ENCODE data around the gene LITAF. TPM values are rescaled to one million over a fixed set of nuclear protein-coding genes. Genes with fewer than 3 reads are reported as not detected.

The LITAF gene
- total RNA-seq, 3 donors from 2014 or later (not counting 1 experiment from before 2014, with no cell fraction given), result 584 to 772 (median 726) TPM

- H3K4me1 Mint-ChIP-seq, result no peaks in the 10 kb centered on the region
Observed at GRCh38 chr16:11510178-11510973, 76.3 kb downstream of the LITAF start.

GRCh38 chr16:11507991-11508390 lies 78.7 kb downstream of the LITAF start:
- H3K4me3 Mint-ChIP-seq, result no peak overlapping the region
- no peaks in the 10 kb centered on the region for H3K9me3 Mint-ChIP-seq
- no peak overlapping the region for H3K27ac Mint-ChIP-seq
- H3K4me1 Mint-ChIP-seq, result no peaks in the 10 kb centered on the region
- ATAC-seq (no peak), DNase-seq (no peak)
- 83% methylated on average over 3 of the region's 3 CpGs for WGBS (ENCODE audit: insufficient coverage)
- Histone ChIP-seq H3K27ac (ENCODE audit: low read length) (no peak overlapping the region), H3K9me3 (ENCODE audit: control insufficient read depth, insufficient read depth, low read length) (no peaks in the 10 kb centered on the region), H3K4me3 (ENCODE audit: low read length) (no peak overlapping the region), H3K36me3 (ENCODE audit: control insufficient read depth, insufficient read depth, low read length) (no peaks in the 10 kb centered on the region), H3K27me3 (ENCODE audit: control insufficient read depth, insufficient read depth, low read length) (no peaks in the 10 kb centered on the region), H3K4me1 (ENCODE audit: control insufficient read depth, insufficient read depth, low read length) (no peaks in the 10 kb centered on the region)
- intact Hi-C loops (cut with micrococcal nuclease), result no loop called here
- no peaks in the 10 kb centered on the region for H3K36me3 Mint-ChIP-seq
- TF ChIP-seq CTCF (IDR thresholded peaks at IDR 0.05), result no peak
- no peaks in the 10 kb centered on the region for H3K27me3 Mint-ChIP-seq (ENCODE audit: low read depth in 2 of 2)

More at GRCh38 chr16:11510178-11510973, 76.3 kb downstream of the LITAF start:
- Histone ChIP-seq H3K27me3 (ENCODE audit: control insufficient read depth, insufficient read depth, low read length) (no peaks in the 10 kb centered on the region), H3K4me1 (ENCODE audit: control insufficient read depth, insufficient read depth, low read length) (no peaks in the 10 kb centered on the region), H3K9me3 (ENCODE audit: control insufficient read depth, insufficient read depth, low read length) (no peaks in the 10 kb centered on the region), H3K27ac (ENCODE audit: low read length) (no peak overlapping the region), H3K4me3 (ENCODE audit: low read length) (no peak overlapping the region), H3K36me3 (ENCODE audit: control insufficient read depth, insufficient read depth, low read length) (no peaks in the 10 kb centered on the region)
- H3K4me3 Mint-ChIP-seq, result no peak overlapping the region
- no peaks in the 10 kb centered on the region for H3K9me3 Mint-ChIP-seq
- H3K36me3 Mint-ChIP-seq, result no peaks in the 10 kb centered on the region
- no peak overlapping the region for H3K27ac Mint-ChIP-seq
- ATAC-seq, result no peak
- intact Hi-C loops (cut with micrococcal nuclease), result no loop called here
- no peak for TF ChIP-seq CTCF (IDR thresholded peaks at IDR 0.05)
- no peaks in the 10 kb centered on the region for H3K27me3 Mint-ChIP-seq (ENCODE audit: low read depth in 2 of 2)
- DNase-seq, result no peak
- 79% methylated on average over 12 of the region's 12 CpGs for WGBS (ENCODE audit: insufficient coverage)

GRCh38 chr16:11507350-11507749 lies 79.4 kb downstream of the LITAF start:
- intact Hi-C loops (cut with micrococcal nuclease), result no loop called here
- no peak overlapping the region for H3K27ac Mint-ChIP-seq
- WGBS (ENCODE audit: insufficient coverage), result 88% methylated on average over 7 of the region's 7 CpGs
- no peak overlapping the region for H3K4me3 Mint-ChIP-seq
- Histone ChIP-seq H3K36me3 (ENCODE audit: control insufficient read depth, insufficient read depth, low read length) (no peaks in the 10 kb centered on the region), H3K27me3 (ENCODE audit: control insufficient read depth, insufficient read depth, low read length) (no peaks in the 10 kb centered on the region), H3K9me3 (ENCODE audit: control insufficient read depth, insufficient read depth, low read length) (no peaks in the 10 kb centered on the region), H3K4me1 (ENCODE audit: control insufficient read depth, insufficient read depth, low read length) (no peaks in the 10 kb centered on the region), H3K27ac (ENCODE audit: low read length) (no peak overlapping the region), H3K4me3 (ENCODE audit: low read length) (no peak overlapping the region)
- no peak for TF ChIP-seq CTCF (IDR thresholded peaks at IDR 0.05)
- DNase-seq (no peak), ATAC-seq (no peak)
- no peaks in the 10 kb centered on the region for H3K36me3 Mint-ChIP-seq
- no peaks in the 10 kb centered on the region for H3K27me3 Mint-ChIP-seq (ENCODE audit: low read depth in 2 of 2)
- no peaks in the 10 kb centered on the region for H3K9me3 Mint-ChIP-seq
- no peaks in the 10 kb centered on the region for H3K4me1 Mint-ChIP-seq

Data from natural killer cell (primary cell).